WI38 (cell line): ENCODE results near the gene ATP6V0E2.
A peak's percentile ranks its signal among the peaks of the same experiment; 100 is the strongest.

Experiments used
- H3K4me3 ChIP-seq: 2 replicates; pipeline ENCODE4 v1.5.1; 2011; ENCODE audit warnings: low read depth, mild to moderate bottlenecking, control low read depth, low read length
- TF ChIP-seq, protein P1 (sequence below): IDR thresholded peaks from 2 replicates; pipeline ENCODE4 v1.5.1; 2012; ENCODE audit warnings: low read depth, mild to moderate bottlenecking, control low read depth, low read length

ATP6V0E2 gene

DNA sequence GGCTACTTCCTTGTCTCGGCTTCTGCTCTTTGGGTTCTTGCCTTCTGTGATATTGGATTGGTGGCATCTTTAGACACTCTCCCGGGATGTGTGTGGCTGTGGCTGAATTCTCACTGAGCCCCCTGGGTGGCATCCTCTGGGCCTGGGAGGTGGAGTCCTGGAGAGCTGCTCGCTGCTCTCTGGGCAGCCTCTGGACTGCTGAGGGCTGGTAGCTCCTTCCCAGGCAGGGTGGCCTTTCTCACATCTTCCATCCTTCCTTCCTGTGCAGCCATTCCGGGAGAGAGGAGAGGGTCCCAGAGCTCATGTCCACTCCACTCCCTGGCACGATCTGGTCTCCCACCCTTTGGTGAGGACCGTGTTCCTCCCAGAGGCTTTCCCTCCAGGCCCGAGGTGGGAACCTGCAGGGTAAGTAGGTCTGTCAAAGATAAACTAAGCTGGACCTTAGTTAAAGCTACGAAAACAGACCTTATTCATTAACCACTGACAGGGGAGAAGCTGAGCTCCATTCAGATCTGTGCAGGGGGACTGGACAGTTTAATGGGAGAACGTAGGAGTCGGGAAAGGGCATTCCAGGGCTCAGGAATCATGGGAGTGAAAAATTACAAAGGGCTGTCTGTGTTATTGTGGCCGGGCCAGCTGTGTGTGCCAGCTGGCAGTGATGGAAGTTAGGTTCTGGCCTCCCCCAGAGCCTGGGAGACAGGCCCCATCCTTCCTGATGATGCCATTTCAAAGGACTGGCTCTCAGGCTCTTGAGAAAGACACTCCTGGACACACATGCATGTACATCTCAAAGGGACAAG is 8.7 kb downstream of the ATP6V0E2 start:
- TF ChIP-seq, protein P1, sequence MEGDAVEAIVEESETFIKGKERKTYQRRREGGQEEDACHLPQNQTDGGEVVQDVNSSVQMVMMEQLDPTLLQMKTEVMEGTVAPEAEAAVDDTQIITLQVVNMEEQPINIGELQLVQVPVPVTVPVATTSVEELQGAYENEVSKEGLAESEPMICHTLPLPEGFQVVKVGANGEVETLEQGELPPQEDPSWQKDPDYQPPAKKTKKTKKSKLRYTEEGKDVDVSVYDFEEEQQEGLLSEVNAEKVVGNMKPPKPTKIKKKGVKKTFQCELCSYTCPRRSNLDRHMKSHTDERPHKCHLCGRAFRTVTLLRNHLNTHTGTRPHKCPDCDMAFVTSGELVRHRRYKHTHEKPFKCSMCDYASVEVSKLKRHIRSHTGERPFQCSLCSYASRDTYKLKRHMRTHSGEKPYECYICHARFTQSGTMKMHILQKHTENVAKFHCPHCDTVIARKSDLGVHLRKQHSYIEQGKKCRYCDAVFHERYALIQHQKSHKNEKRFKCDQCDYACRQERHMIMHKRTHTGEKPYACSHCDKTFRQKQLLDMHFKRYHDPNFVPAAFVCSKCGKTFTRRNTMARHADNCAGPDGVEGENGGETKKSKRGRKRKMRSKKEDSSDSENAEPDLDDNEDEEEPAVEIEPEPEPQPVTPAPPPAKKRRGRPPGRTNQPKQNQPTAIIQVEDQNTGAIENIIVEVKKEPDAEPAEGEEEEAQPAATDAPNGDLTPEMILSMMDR, result no peak
- H3K4me3 ChIP-seq, result no peak overlapping the region

DNA sequence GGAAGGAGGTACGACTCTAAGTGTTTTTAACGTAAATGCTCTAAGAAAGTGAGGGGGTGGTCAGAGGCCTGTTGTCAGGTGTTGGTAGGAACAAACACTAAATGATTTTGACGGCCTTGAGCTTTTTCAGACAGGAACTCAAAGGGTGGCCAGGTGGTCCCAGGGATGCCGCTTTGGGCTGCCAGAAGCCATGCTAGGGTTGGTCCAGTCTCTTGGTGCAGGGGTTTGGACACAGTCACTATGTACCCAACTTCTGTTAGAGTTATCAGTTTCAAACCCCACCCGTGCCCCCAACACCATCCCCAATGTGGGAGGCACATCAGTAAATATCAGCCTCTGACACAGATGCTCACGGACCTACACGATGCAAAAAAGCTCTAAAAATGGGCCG is 9.3 kb downstream of the ATP6V0E2 start:
- H3K4me3 ChIP-seq, result no peak overlapping the region
- TF ChIP-seq, protein P1, result no peak

DNA sequence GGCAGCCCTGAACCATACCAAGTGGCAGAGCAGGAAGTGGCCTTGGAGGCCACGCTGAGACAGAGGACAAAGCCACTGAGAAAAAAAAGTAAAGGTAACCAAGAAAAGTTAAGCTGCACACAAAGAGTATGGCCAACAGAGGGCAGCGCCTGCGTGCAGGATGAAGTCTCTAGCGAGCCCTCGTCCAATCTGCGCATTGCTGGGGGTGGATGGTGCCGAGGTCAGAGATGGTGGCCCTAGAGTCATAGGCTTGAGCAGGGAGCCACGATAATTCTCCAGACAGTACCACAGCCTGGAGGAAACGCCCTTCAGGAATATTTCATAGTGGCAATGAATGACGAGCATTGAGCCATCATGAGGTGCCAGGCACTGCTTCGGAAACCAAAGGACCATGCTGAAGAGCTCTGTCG is 9.7 kb downstream of the ATP6V0E2 start:
- H3K4me3 ChIP-seq, result no peak overlapping the region
- TF ChIP-seq, protein P1, result peak; percentile 73

DNA sequence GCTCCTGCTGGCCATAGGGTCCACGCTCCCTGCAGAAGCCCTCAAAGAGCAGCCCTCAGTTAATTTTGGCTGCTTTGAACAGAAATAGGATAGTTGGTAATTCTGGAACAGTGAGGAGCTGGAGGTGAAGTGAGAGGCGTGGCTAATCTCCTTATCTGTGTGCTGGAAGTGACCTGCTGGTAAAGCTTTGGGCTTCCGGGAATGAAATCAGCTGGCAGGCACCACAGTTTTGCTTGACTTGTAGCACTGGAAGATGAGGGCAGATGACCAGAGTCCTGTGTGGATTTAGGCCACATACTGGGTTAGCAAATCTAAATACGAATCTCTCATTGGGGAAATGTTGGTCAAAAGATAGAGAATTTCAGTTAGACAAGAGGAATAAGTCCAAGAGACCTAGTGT is 10.2 kb downstream of the ATP6V0E2 start:
- TF ChIP-seq, protein P1, result no peak
- H3K4me3 ChIP-seq, result no peak overlapping the region

DNA sequence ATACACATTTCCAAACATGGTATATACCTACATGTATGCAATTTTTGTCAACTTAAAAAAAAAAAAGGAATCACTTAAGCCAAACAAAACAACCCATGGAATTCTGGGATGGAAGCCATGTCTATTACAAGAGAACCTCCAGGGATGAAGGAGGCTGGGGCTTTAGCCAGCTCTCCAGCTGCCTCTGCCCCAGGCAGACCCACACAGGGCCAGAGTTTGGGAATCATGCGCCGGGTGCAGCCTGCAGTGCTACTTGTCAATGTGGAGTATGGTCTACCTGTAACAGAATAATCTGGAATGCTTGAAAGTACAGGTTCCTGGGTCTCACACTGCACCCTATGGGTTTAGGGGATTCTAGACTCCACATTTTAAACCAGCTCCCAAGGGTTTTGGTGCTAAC is 10.8 kb downstream of the ATP6V0E2 start:
- TF ChIP-seq, protein P1, result no peak
- no peak overlapping the region for H3K4me3 ChIP-seq

DNA sequence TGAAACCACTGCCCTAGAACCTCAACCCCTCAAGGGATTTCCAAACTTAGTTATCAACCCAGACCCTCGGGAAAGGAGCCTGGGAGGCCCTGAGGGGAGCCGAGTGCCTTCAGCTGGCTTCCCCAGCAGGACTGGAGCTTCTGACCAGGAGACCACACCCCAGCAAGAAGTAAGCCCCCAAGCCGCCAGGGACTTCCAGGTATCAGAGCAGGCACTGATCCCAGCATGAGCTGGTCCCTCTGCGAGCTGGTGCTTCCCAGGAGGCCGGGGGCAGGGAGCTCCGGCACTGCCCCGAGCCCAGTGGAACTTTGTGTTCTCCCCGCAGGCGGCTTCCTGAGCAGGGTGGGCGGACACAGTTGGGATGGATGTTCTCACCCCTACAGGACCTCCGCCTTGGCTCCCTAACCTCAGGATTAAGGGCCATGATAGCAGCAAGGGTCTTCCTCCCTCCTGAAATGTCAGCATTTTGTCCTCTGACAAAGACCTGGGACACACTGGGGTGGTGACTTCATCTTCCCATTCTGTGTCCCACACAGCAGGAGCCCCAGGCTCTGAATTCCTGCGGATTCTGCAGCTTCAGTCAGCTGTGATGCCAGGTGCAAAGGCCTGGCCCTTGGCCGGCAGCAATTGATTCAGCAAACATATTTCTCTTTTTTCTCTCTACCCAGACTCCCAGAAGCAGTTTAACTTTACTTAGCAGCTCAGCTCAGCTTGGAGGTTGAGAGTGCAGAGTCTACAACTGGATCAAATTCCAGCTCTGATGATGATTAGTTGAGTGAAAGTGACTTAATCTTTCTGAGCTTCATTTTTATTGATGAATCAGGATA is 11.6 kb downstream of the ATP6V0E2 start:
- TF ChIP-seq, protein P1, result no peak
- no peak overlapping the region for H3K4me3 ChIP-seq

DNA sequence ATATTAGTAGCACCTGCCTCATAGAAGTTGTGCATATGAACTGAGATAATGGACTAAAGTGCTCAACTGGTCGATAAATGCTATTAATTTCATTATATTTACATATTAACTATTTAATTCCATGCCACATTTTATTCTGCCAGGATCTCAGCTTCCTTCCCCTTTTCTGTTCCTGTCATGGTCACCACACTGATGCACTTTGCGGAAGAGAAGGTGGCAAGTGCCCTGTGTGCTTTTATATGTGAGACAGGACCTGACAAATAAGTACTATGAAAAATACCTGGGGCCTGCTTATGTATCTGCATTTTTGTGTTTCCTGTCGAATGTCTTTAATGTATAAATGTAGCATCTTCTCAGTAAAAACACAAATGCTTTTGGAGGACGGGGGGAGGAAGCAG is 12.2 kb downstream of the ATP6V0E2 start:
- TF ChIP-seq, protein P1, result no peak
- no peak overlapping the region for H3K4me3 ChIP-seq
